Keratinocyte (primary cell): ENCODE measurements around the gene F8. TPM values are rescaled to one million over a fixed set of nuclear protein-coding genes. Genes with fewer than 3 reads are reported as not detected.

ENCODE experiments used
- DNase-seq: peaks from one replicate; pipeline ENCODE4 v3.0.0-alpha.2; 2011; ENCODE audit warnings: low read depth, missing footprints, low spot score
- FAIRE-seq: peaks from 2 replicates; lab custom pipeline; 2011; peaks lifted over from hg19 to GRCh38; lab: Jason Lieb, UNC
- H2AFZ ChIP-seq: 2 replicates; pipeline ENCODE4 v1.6.0; 2012; ENCODE audit warnings: low read length, control low read depth, inconsistent platforms; ENCODE audit not compliant: control insufficient read depth
- H3K27ac ChIP-seq: 2 replicates; pipeline ENCODE4 v1.5.1; 2011; ENCODE audit warnings: low read length; ENCODE audit not compliant: control insufficient read depth, insufficient read depth
- H3K27me3 ChIP-seq: 3 replicates; pipeline ENCODE4 v1.6.0; 2011; ENCODE audit warnings: low read length; ENCODE audit not compliant: control insufficient read depth, insufficient read depth; ENCODE audit errors: extremely low read depth
- H3K36me3 ChIP-seq, 2 experiments: 2 replicates in 1 of 2; 3 replicates in 1 of 2; pipeline ENCODE4 v1.5.1; 2011; ENCODE audit warnings: low read length in 2 of 2, mild to moderate bottlenecking in 1 of 2; ENCODE audit not compliant: control insufficient read depth in 2 of 2, insufficient read depth in 2 of 2; ENCODE audit errors: extremely low read depth in 1 of 2
- H3K4me1 ChIP-seq: 3 replicates; pipeline ENCODE4 v1.5.1; 2011; ENCODE audit warnings: low read length; ENCODE audit not compliant: control insufficient read depth, insufficient read depth; ENCODE audit errors: extremely low read depth
- H3K4me2 ChIP-seq: 3 replicates; pipeline ENCODE4 v1.6.0; 2011; ENCODE audit warnings: low read depth, low read length; ENCODE audit not compliant: control insufficient read depth, insufficient read depth; ENCODE audit errors: extremely low read depth
- H3K4me3 ChIP-seq, 3 experiments: fragments of 200-600 bp in 1 of 3; sonication (generic) in 1 of 3; 2 replicates in 2 of 3; 3 replicates in 1 of 3; pipeline ENCODE4 v1.5.1; 2011 to 2016; ENCODE audit warnings: low read length in 3 of 3, mild to moderate bottlenecking in 3 of 3, control low read depth in 2 of 3, inconsistent platforms in 1 of 3, low read depth in 1 of 3, mixed read lengths in 1 of 3, mixed run types in 1 of 3, moderate library complexity in 1 of 3; ENCODE audit not compliant: control insufficient read depth in 2 of 3, insufficient read depth in 2 of 3; ENCODE audit errors: extremely low read depth in 1 of 3
- H3K79me2 ChIP-seq: 2 replicates; pipeline ENCODE4 v1.6.0; 2012; ENCODE audit warnings: low read length; ENCODE audit not compliant: control insufficient read depth, insufficient read depth
- H3K9ac ChIP-seq: 3 replicates; pipeline ENCODE4 v1.6.0; 2011; ENCODE audit warnings: low read length; ENCODE audit not compliant: control insufficient read depth, insufficient read depth; ENCODE audit errors: extremely low read depth
- H3K9me1 ChIP-seq: 3 replicates; pipeline ENCODE4 v1.6.0; 2011; ENCODE audit warnings: low read length; ENCODE audit not compliant: control insufficient read depth, insufficient read depth; ENCODE audit errors: extremely low read depth
- H3K9me3 ChIP-seq: 2 replicates; pipeline ENCODE4 v1.5.1; 2012; ENCODE audit warnings: low read depth, low read length; ENCODE audit not compliant: control insufficient read depth
- H4K20me1 ChIP-seq: 3 replicates; pipeline ENCODE4 v1.6.0; 2011; ENCODE audit warnings: low read length; ENCODE audit not compliant: control insufficient read depth, insufficient read depth; ENCODE audit errors: extremely low read depth
- EZH2 ChIP-seq: IDR thresholded peaks from one replicate; pipeline ENCODE4 v1.6.1; 2012; ENCODE audit warnings: inconsistent platforms, mild to moderate bottlenecking, low read length, moderate library complexity
- dilution Hi-C: fragments of 300-500 bp; cut with MboI; formaldehyde crosslinking; loops from one replicate; pipeline ENCODE4 v1.7.0; 2020; ENCODE audit warnings: low sequenced_read_pairs; ENCODE audit not compliant: extremely low pct_ligation_motif_present
- polyA plus RNA-seq, 5 experiments: library from polyadenylated mRNA; depleted of rRNA in 3 of 5; stranded (reverse) in 3 of 5; stranded (forward) in 1 of 5; unstranded in 1 of 5; fragments of >200 nt; gene quantifications; 1 replicate in 1 of 5; 2 replicates in 3 of 5; 3 replicates in 1 of 5; pipeline versions ENCODE4 v1.2.1 to v1.2.3, GENCODE V29; 2011 to 2012; ENCODE audit warnings: missing spikeins in 2 of 5, low read depth in 1 of 5, low replicate concordance in 1 of 5
- TF ChIP-seq, protein P1 (sequence below), 3 experiments: IDR thresholded peaks in 1 of 3; conservative IDR thresholded peaks in 1 of 3; optimal IDR thresholded peaks in 1 of 3; 2 replicates in 2 of 3; 3 replicates in 1 of 3; pipeline versions ENCODE3 to v1.5.1; 2011; ENCODE audit warnings: low read length in 3 of 3, mild to moderate bottlenecking in 3 of 3, moderate library complexity in 2 of 3, control low read depth in 1 of 3, inconsistent platforms in 1 of 3; ENCODE audit not compliant: insufficient read depth in 2 of 3; ENCODE audit errors: extremely low read depth in 1 of 3

F8 gene
- polyA plus RNA-seq, 1 donor (not counting 4 experiments of a cell fraction or from before 2014, with no cell fraction given) = 1.3 TPM

DNA sequence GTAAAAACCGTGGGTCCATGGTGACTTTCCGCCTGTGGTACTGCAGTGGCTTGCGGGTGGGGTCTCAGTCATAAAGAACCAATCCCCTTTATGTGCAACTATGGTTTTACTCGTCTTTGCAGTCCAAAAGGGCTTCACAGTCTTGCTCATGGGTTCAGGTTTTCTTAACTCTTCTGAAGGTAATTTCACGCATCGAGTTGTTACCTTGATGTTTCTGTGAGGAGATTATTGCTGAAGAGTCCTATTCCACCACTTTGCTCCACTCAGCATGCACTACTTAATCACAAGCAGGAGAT lies 41.5 kb downstream of the F8 start:
- TF ChIP-seq, protein P1, sequence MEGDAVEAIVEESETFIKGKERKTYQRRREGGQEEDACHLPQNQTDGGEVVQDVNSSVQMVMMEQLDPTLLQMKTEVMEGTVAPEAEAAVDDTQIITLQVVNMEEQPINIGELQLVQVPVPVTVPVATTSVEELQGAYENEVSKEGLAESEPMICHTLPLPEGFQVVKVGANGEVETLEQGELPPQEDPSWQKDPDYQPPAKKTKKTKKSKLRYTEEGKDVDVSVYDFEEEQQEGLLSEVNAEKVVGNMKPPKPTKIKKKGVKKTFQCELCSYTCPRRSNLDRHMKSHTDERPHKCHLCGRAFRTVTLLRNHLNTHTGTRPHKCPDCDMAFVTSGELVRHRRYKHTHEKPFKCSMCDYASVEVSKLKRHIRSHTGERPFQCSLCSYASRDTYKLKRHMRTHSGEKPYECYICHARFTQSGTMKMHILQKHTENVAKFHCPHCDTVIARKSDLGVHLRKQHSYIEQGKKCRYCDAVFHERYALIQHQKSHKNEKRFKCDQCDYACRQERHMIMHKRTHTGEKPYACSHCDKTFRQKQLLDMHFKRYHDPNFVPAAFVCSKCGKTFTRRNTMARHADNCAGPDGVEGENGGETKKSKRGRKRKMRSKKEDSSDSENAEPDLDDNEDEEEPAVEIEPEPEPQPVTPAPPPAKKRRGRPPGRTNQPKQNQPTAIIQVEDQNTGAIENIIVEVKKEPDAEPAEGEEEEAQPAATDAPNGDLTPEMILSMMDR (optimal IDR thresholded peaks at IDR 0.05 in 1 of 3, IDR thresholded peaks at IDR 0.05 in 1 of 3, conservative IDR thresholded peaks at IDR 0.05 in 1 of 3; ENCODE audit: extremely low read depth in 1 of 3, insufficient read depth in 2 of 3, low read length in 3 of 3) = no peak
- TF ChIP-seq EZH2 = no peak
- Histone ChIP-seq H3K27ac (no peak overlapping the region), H3K27me3 (no peaks in the 10 kb centered on the region), H3K4me1 (peaks cover 4% of the 10 kb centered on the region), H3K36me3 (no peaks in the 10 kb centered on the region), H3K4me3 (no peak overlapping the region), H2AFZ (peak overlapping the region; percentile 49), H3K9me1 (no peaks in the 10 kb centered on the region), H4K20me1 (no peaks in the 10 kb centered on the region), H3K9ac (no peak overlapping the region), H3K4me2 (peak overlapping the region; percentile 53), H3K79me2 (no peaks in the 10 kb centered on the region), H3K9me3 (no peaks in the 10 kb centered on the region)
- dilution Hi-C loops = no loop called here
- DNase-seq (no peak), FAIRE-seq (no peak)

DNA sequence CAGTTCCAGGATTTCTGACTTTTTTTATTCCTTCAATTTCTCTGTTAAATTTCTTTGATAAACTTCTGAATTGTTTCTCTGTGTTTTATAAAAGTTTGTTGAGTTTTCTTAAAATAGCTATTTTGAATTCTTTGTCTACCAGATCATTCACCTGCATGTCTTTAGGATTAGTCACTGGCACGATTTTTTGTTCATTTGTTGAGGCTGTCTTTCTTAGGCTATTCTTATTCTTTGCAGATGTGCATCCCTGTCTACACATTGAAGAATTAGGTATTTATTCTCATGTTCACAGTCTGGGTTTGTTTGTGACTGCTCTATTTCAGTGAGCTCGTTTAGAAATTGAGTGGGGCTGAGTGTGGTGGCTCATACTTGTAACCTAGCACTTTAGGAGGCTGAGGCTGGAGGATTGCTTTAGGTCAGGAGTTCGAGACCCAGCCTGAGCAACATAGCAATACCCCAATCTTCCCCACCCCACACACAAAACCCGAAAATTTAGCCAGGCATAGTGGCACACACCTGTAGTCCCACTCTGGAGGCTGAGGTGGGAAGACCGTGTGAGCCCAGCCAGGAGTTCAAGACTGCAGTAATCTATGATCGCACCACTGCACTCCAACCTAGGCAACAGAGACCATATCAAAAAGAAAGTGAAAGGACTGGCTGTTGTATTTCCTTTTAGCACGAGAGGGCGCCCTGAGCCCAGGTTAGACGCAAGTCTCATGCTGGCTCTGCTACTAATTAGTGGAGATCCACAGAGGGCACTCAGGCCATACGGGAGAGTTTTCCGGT lies 42.0 kb downstream of the F8 start:
- DNase-seq = no peak
- no peak overlapping the region for H3K27ac ChIP-seq
- no peaks in the 10 kb centered on the region for H3K9me1 ChIP-seq
- no peak for FAIRE-seq
- no peaks in the 10 kb centered on the region for H3K27me3 ChIP-seq
- H4K20me1 ChIP-seq = no peaks in the 10 kb centered on the region
- TF ChIP-seq, protein P1 (optimal IDR thresholded peaks at IDR 0.05 in 1 of 3, IDR thresholded peaks at IDR 0.05 in 1 of 3, conservative IDR thresholded peaks at IDR 0.05 in 1 of 3; ENCODE audit: extremely low read depth in 1 of 3, insufficient read depth in 2 of 3, low read length in 3 of 3) = peak; percentile 52 to 62 (median 56)
- TF ChIP-seq EZH2 = no peak
- no peak overlapping the region for H3K9ac ChIP-seq
- H3K9me3 ChIP-seq = no peaks in the 10 kb centered on the region
- peaks cover 4% of the 10 kb centered on the region for H3K4me1 ChIP-seq
- H2AFZ ChIP-seq = peak overlapping the region; percentile 49
- H3K4me2 ChIP-seq = peak overlapping the region; percentile 53
- H3K36me3 ChIP-seq = no peaks in the 10 kb centered on the region
- dilution Hi-C loops = no loop called here
- no peaks in the 10 kb centered on the region for H3K79me2 ChIP-seq
- H3K4me3 ChIP-seq = peak overlapping the region in 1 of 3 experiments; percentile 10
